HG02852 (cell line): ENCODE measurements around the gene ADGRB3.
A peak's percentile ranks its signal among the peaks of the same experiment; 100 is the strongest.
"Not testable (repeated sequence)": the region's sequence is repeated elsewhere in the genome, so short reads cannot be mapped to it uniquely, and the experiment has no call there.

ENCODE experiments used
- ATAC-seq: cut with Tn5 transposase; IDR thresholded peaks from one replicate; pipeline ENCODE4 v1.9.1; 2021; ENCODE audit warnings: mild to moderate bottlenecking, moderate library complexity; ENCODE audit not compliant: unreplicated experiment

Gene ADGRB3

GRCh38 chr6:68912805-68913204 is 277.7 kb downstream of the ADGRB3 start:
- ATAC-seq: not testable (repeated sequence)

- no peak for ATAC-seq
Measured at GRCh38 chr6:68915586-68915985, 280.5 kb downstream of the ADGRB3 start.

GRCh38 chr6:68919537-68919936 is 284.5 kb downstream of the ADGRB3 start:
- ATAC-seq: no peak

- ATAC-seq: no peak
Measured at GRCh38 chr6:68941345-68941744, 306.3 kb downstream of the ADGRB3 start.

GRCh38 chr6:68947721-68948120 is 312.6 kb downstream of the ADGRB3 start:
- ATAC-seq: no peak

GRCh38 chr6:68951270-68951669 is 316.2 kb downstream of the ADGRB3 start:
- no peak for ATAC-seq

- ATAC-seq: no peak
Measured at GRCh38 chr6:68958327-68958726, 323.2 kb downstream of the ADGRB3 start.

- peak; percentile 94 for ATAC-seq
Measured at GRCh38 chr6:68967549-68968300, 332.6 kb downstream of the ADGRB3 start.

GRCh38 chr6:68968301-68968649 is 333.2 kb downstream of the ADGRB3 start:
- ATAC-seq: no peak

GRCh38 chr6:68973066-68973465 is 338.0 kb downstream of the ADGRB3 start:
- ATAC-seq: no peak

GRCh38 chr6:68975064-68975463 is 340.0 kb downstream of the ADGRB3 start:
- ATAC-seq: no peak

- no peak for ATAC-seq
Measured at GRCh38 chr6:68975816-68976215, 340.7 kb downstream of the ADGRB3 start.

- no peak for ATAC-seq
Measured at GRCh38 chr6:68976260-68976659, 341.2 kb downstream of the ADGRB3 start.

GRCh38 chr6:68978411-68978810 is 343.3 kb downstream of the ADGRB3 start:
- no peak for ATAC-seq

- ATAC-seq: not testable (repeated sequence)
Measured at GRCh38 chr6:68981668-68982067, 346.6 kb downstream of the ADGRB3 start.

- no peak for ATAC-seq
Measured at GRCh38 chr6:68988698-68989097, 353.6 kb downstream of the ADGRB3 start.

- ATAC-seq: no peak
Measured at GRCh38 chr6:68990317-68990716, 355.2 kb downstream of the ADGRB3 start.

- ATAC-seq: no peak
Measured at GRCh38 chr6:68993911-68994310, 358.8 kb downstream of the ADGRB3 start.

GRCh38 chr6:68994521-68994920 is 359.4 kb downstream of the ADGRB3 start:
- ATAC-seq: no peak

GRCh38 chr6:69005199-69005598 is 370.1 kb downstream of the ADGRB3 start:
- ATAC-seq: no peak

GRCh38 chr6:69007781-69008180 is 372.7 kb downstream of the ADGRB3 start:
- no peak for ATAC-seq

- no peak for ATAC-seq
Measured at GRCh38 chr6:69012211-69012610, 377.1 kb downstream of the ADGRB3 start.

- no peak for ATAC-seq
Measured at GRCh38 chr6:69012876-69013275, 377.8 kb downstream of the ADGRB3 start.
